ENCODE data around the gene MDM1.
A peak's percentile ranks its signal among the peaks of the same experiment; 100 is the strongest.

Gene MDM1, protein sequence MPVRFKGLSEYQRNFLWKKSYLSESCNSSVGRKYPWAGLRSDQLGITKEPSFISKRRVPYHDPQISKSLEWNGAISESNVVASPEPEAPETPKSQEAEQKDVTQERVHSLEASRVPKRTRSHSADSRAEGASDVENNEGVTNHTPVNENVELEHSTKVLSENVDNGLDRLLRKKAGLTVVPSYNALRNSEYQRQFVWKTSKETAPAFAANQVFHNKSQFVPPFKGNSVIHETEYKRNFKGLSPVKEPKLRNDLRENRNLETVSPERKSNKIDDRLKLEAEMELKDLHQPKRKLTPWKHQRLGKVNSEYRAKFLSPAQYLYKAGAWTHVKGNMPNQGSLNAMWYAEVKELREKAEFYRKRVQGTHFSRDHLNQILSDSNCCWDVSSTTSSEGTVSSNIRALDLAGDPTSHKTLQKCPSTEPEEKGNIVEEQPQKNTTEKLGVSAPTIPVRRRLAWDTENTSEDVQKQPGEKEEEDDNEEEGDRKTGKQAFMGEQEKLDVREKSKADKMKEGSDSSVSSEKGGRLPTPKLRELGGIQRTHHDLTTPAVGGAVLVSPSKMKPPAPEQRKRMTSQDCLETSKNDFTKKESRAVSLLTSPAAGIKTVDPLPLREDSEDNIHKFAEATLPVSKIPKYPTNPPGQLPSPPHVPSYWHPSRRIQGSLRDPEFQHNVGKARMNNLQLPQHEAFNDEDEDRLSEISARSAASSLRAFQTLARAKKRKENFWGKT

DNA sequence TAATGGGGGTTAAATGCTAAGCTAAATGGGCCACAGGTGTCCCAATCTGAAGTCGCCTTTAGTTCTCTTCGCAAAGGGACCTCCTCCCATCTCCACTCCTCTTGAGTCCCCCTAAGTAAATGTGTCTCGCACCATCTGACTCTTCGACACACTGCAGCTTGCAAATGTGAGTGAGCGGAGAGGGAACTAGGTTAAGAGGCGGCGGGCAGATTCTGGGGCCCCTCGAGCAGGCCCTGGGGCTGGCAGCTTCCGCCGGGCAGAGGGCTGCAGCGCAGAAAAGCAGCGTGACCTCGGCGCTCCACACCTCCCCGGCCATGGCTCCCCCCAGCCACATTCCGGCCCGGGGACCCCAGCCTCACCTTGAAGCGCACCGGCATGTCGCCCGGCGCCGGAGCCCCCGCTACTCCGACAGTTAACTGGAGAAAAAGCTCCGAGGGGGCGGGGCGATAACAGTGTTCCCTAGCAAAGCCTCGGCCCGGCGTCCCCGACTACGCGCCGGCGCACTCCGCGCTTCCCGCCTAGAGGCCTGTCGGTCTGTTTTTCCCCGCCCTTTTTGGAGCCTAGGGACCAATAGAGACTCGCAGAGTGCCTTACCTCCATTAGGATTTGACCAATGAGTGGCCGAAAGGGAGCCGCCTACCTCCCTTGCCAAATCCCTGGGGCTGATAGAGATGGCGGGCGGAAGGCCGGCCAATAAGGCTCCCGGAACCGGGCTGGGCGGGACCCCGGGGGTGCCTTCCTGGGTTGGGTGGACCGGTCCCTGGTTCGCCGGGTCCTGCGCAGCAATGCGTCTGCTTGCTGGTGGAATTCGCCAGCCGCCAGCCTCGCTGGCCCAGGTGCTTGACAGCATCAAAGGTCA is at the start of gene MDM1:
Gene MDM1 (minus strand): TSS at position 494 of the 859 bp plus-strand sequence. CDS start 117 bp downstream, at position 377.
- H3K4me1 ChIP-seq (ENCODE audit: control insufficient read depth, insufficient read depth, low read length, unreplicated experiment): peaks cover 8% of the 10 kb centered on the region
- no peak within 1 kb of the TSS for H3K27ac ChIP-seq (ENCODE audit: low read depth, low read length)
- no peaks in the 10 kb centered on the region for H3K27me3 ChIP-seq (ENCODE audit: insufficient read depth, low read length)
- H3K36me3 ChIP-seq (ENCODE audit: insufficient read depth, low read length): no peaks in the 10 kb centered on the region
- H3K79me2 ChIP-seq (ENCODE audit: control insufficient read depth, insufficient read depth, low read length, unreplicated experiment): peaks cover 12% of the 10 kb centered on the region
- H3K4me3 ChIP-seq (ENCODE audit: low read depth, low read length): peak within 1 kb of the TSS; percentile 76
- peak within 1 kb of the TSS; percentile 99 for H2AFZ ChIP-seq (ENCODE audit: low read length, unreplicated experiment)

- no peak overlapping the region for H3K4me3 ChIP-seq (ENCODE audit: low read depth, low read length)
- peaks cover 4% of the 10 kb centered on the region for H3K4me1 ChIP-seq (ENCODE audit: control insufficient read depth, insufficient read depth, low read length, unreplicated experiment)
- no peaks in the 10 kb centered on the region for H3K79me2 ChIP-seq (ENCODE audit: control insufficient read depth, insufficient read depth, low read length, unreplicated experiment)
- H3K36me3 ChIP-seq (ENCODE audit: insufficient read depth, low read length): no peaks in the 10 kb centered on the region
- no peak overlapping the region for H3K27ac ChIP-seq (ENCODE audit: low read depth, low read length)
- H3K27me3 ChIP-seq (ENCODE audit: insufficient read depth, low read length): 0 out of 2 replicates have a peak, but pooled peaks cover 3% of the 10 kb centered on the region
- no peak overlapping the region for H2AFZ ChIP-seq (ENCODE audit: low read length, unreplicated experiment)
Measured at GRCh38 chr12:68381476-68382219, 49.5 kb upstream of the MDM1 start.

DNA sequence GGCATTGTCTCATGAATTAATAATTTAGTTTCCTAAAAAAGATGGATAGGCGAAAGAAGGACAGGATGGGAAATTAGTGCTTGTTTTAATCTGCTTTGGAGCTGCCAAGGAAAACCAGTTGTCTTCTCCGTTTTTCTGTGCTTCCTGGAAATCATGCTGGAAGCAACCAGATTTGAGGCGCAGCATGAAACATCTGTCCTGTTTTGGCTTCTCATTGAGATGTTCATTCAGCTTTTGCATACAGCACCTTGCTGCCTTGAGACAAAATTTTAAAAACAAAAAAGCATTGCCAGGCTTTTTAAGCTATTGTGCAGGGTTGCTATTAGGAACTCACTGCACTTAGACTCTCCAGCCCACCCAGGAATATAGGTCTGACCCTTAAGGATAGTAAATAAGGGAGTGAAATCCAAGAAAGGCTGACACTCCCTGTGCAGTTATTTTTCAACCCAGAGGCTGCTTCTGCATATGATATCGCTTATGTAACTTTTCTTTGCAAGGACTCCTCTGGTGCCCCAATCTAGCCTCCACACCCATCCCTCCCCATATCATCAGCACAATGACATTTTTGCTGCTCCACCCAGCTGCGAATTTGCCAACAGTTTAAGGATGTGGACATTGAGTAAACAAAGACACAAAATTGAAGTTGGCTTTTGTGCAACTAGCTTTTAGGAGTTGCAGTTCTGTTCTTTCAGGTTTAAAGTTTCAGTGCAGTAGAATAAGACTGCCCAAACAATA is 46.9 kb upstream of the MDM1 start:
- no peaks in the 10 kb centered on the region for H3K79me2 ChIP-seq (ENCODE audit: control insufficient read depth, insufficient read depth, low read length, unreplicated experiment)

DNA sequence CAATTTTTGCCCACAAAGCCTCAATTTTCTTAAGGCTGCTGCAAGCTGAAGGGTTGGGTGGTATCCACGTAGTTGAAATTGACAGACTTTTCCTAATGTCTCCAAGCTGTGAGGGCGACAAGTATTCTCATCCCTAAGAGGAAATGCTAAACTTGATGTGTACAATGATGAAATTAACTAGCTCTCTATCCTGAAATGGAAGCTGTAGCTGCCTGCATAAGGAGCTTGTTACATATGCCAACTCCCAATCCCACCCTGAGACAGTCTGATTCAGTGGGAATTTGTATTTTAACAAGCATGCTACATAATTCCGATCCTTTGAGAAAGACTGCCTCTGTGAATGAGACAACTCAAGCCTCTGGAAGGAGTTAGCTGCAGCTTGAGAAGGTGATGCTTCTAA is 45.7 kb upstream of the MDM1 start:
- H3K79me2 ChIP-seq (ENCODE audit: control insufficient read depth, insufficient read depth, low read length, unreplicated experiment): no peaks in the 10 kb centered on the region
- no peaks in the 10 kb centered on the region for H3K36me3 ChIP-seq (ENCODE audit: insufficient read depth, low read length)
- H3K4me3 ChIP-seq (ENCODE audit: low read depth, low read length): no peak overlapping the region
- no peaks in the 10 kb centered on the region for H3K27me3 ChIP-seq (ENCODE audit: insufficient read depth, low read length)
- no peak overlapping the region for H2AFZ ChIP-seq (ENCODE audit: low read length, unreplicated experiment)
- H3K27ac ChIP-seq (ENCODE audit: low read depth, low read length): no peak overlapping the region
- peaks cover 4% of the 10 kb centered on the region for H3K4me1 ChIP-seq (ENCODE audit: control insufficient read depth, insufficient read depth, low read length, unreplicated experiment)

More for the DNA sequence above, 46.9 kb upstream of the MDM1 start:
- no peaks in the 10 kb centered on the region for H3K36me3 ChIP-seq (ENCODE audit: insufficient read depth, low read length)
- H3K27ac ChIP-seq (ENCODE audit: low read depth, low read length): no peak overlapping the region
- H3K4me3 ChIP-seq (ENCODE audit: low read depth, low read length): no peak overlapping the region
- H3K4me1 ChIP-seq (ENCODE audit: control insufficient read depth, insufficient read depth, low read length, unreplicated experiment): peaks cover 4% of the 10 kb centered on the region
- H2AFZ ChIP-seq (ENCODE audit: low read length, unreplicated experiment): no peak overlapping the region
- H3K27me3 ChIP-seq (ENCODE audit: insufficient read depth, low read length): no peaks in the 10 kb centered on the region

DNA sequence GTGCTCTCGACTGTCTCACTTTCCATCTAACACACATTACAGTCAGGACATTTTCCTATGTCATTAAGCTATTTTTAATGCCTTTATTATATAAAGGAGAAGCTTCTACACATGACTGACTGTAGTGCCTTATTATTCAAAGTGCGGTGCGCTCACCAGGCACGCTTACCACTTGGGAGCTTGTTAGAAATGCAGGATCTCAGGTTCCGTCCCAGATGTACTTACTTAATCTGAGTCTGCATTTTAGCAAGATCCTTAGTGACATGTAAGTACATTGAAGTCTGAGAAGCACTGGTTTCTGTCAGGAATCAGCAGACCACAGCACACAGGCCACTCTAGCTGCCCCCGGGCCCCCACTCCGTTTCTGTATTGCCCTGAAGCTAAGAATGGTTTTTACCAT is 44.7 kb upstream of the MDM1 start:
- H3K36me3 ChIP-seq (ENCODE audit: insufficient read depth, low read length): no peaks in the 10 kb centered on the region
- no peaks in the 10 kb centered on the region for H3K79me2 ChIP-seq (ENCODE audit: control insufficient read depth, insufficient read depth, low read length, unreplicated experiment)
- H3K4me1 ChIP-seq (ENCODE audit: control insufficient read depth, insufficient read depth, low read length, unreplicated experiment): peaks cover 4% of the 10 kb centered on the region

GRCh38 chr12:68375756-68376695 is 43.9 kb upstream of the MDM1 start:
- Histone ChIP-seq H3K4me3 (ENCODE audit: low read depth, low read length) (no peak overlapping the region), H3K79me2 (ENCODE audit: control insufficient read depth, insufficient read depth, low read length, unreplicated experiment) (no peaks in the 10 kb centered on the region), H2AFZ (ENCODE audit: low read length, unreplicated experiment) (no peak overlapping the region), H3K27ac (ENCODE audit: low read depth, low read length) (no peak overlapping the region), H3K4me1 (ENCODE audit: control insufficient read depth, insufficient read depth, low read length, unreplicated experiment) (peaks cover 4% of the 10 kb centered on the region), H3K36me3 (ENCODE audit: insufficient read depth, low read length) (no peaks in the 10 kb centered on the region), H3K27me3 (ENCODE audit: insufficient read depth, low read length) (no peaks in the 10 kb centered on the region)

More for the DNA sequence above, 44.7 kb upstream of the MDM1 start:
- H3K27ac ChIP-seq (ENCODE audit: low read depth, low read length): no peak overlapping the region
- no peak overlapping the region for H3K4me3 ChIP-seq (ENCODE audit: low read depth, low read length)
- no peaks in the 10 kb centered on the region for H3K27me3 ChIP-seq (ENCODE audit: insufficient read depth, low read length)
- H2AFZ ChIP-seq (ENCODE audit: low read length, unreplicated experiment): no peak overlapping the region

- H3K4me1 ChIP-seq (ENCODE audit: control insufficient read depth, insufficient read depth, low read length, unreplicated experiment): peaks cover 3% of the 10 kb centered on the region
Measured at GRCh38 chr12:68374307-68374982, 42.3 kb upstream of the MDM1 start.

GRCh38 chr12:68370667-68371066 is 38.5 kb upstream of the MDM1 start:
- Histone ChIP-seq H3K27ac (ENCODE audit: low read depth, low read length) (no peak overlapping the region), H3K4me1 (ENCODE audit: control insufficient read depth, insufficient read depth, low read length, unreplicated experiment) (peaks cover 19% of the 10 kb centered on the region), H3K79me2 (ENCODE audit: control insufficient read depth, insufficient read depth, low read length, unreplicated experiment) (no peaks in the 10 kb centered on the region), H3K4me3 (ENCODE audit: low read depth, low read length) (no peak overlapping the region), H3K27me3 (ENCODE audit: insufficient read depth, low read length) (no peaks in the 10 kb centered on the region), H3K36me3 (ENCODE audit: insufficient read depth, low read length) (no peaks in the 10 kb centered on the region), H2AFZ (ENCODE audit: low read length, unreplicated experiment) (no peak overlapping the region)

More at GRCh38 chr12:68374307-68374982, 42.3 kb upstream of the MDM1 start:
- Histone ChIP-seq H3K27ac (ENCODE audit: low read depth, low read length) (no peak overlapping the region), H3K4me3 (ENCODE audit: low read depth, low read length) (no peak overlapping the region), H3K79me2 (ENCODE audit: control insufficient read depth, insufficient read depth, low read length, unreplicated experiment) (no peaks in the 10 kb centered on the region), H3K27me3 (ENCODE audit: insufficient read depth, low read length) (no peaks in the 10 kb centered on the region), H2AFZ (ENCODE audit: low read length, unreplicated experiment) (no peak overlapping the region), H3K36me3 (ENCODE audit: insufficient read depth, low read length) (no peaks in the 10 kb centered on the region)
